Stimulated activated CD4-positive, alpha-beta T cell treated with anti-CD3 and anti-CD28 coated beads, Interleukin-12 subunit alpha, Interleukin-12 subunit beta, amount 100 ng/mL, for 24 hours (primary cell): ENCODE results near the gene SNRPN.
"Not testable (repeated sequence)": the region's sequence is repeated elsewhere in the genome, so short reads cannot be mapped to it uniquely, and the experiment has no call there.

Experiments
- DNase-seq, 2 experiments: peaks; one replicate each; pipeline ENCODE4 v3.0.0-alpha.2; 2020; ENCODE audit warnings: low read depth in 2 of 2

The SNRPN gene

DNA sequence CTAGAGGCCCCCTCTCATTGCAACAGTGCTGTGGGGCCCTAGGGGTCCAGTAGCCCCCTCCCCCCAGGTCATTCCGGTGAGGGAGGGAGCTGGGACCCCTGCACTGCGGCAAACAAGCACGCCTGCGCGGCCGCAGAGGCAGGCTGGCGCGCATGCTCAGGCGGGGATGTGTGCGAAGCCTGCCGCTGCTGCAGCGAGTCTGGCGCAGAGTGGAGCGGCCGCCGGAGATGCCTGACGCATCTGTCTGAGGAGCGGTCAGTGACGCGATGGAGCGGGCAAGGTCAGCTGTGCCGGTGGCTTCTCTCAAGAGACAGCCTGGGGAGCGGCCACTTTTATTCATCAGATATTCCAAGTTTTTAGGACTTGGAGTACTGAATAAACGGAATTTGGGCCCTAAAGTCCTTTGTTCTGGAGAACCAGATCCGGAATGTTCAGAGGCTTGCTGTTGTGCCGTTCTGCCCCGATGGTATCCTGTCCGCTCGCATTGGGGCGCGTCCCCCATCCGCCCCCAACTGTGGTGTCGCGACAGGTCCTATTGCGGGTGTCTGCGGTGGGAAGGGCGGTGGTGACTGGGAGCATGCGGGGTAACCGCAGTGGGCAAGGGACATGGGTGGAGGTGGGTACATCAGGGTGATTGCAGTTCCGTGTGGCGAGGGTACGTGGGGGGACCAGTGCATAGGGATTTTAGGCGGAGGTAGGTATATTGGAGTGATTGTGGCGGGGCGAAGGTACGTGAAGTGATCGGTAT lies at the start of gene SNRPN, which contains the start of gene SNURF:
SNRPN (plus strand) TSS at position 205 of the 748 bp plus-strand sequence. CDS start 19,467 bp downstream, outside the sequence.
SNURF (plus strand) TSS at position 205 of the 748 bp plus-strand sequence; CDS start at position 267, 62 bp downstream.
- peak; percentile 36 to 50 for DNase-seq

DNA sequence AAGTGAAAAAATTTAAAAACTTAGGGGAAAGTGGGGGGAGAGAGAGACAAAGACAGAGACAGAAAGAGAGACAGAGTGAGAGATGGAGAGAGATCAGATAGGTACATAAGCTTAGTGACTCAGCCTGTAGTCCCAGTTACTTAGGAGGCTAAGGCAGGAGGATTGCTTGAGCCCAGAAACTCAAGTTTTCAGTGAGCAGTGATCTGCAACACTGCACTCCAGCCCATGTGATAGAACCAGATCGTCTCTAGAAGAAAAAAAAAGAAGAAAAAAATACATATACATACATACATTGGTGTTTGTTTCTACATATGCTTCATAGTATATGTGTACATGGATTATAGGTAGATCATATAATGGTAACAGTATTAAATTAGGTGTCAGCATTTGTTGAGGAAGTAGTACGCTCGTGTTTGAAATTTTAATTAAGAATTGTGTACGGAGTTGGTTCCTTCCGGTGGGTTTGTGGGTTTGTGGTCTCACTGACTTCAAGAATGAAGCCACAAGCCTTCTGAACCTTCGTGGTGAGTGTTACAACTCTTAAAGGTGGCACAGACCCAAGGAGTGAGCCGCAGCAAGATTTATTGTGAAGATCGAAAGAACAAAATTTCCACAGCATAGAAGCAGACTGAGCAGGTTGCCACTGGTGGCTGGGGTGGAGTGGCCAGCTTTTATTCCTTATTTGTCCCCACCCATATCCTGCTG lies 38.3 kb upstream of the SNRPN start:
- no peak for DNase-seq

DNA sequence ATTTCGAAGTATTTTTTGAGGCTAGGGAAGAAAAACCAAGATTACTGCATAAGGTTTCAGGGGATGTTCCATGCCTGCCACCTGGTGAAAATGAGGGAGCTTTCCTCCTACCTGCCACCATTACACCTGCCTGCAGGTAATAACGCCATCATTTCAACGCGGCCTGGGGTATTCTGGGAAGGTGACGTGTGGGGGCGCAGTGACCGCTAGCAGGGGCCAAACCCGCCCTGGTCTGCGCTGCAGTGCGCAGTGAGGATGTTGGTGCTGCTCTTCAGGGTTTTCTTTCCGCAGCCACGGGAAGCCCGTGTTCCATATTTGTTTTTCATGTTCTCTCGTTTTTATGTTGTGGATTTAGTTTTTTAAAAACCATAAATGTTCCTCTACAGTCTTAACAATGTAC lies 37.4 kb upstream of the SNRPN start:
- DNase-seq: no peak

- no peak for DNase-seq
Measured at GRCh38 chr15:24919446-24919845, 35.3 kb upstream of the SNRPN start.

DNA sequence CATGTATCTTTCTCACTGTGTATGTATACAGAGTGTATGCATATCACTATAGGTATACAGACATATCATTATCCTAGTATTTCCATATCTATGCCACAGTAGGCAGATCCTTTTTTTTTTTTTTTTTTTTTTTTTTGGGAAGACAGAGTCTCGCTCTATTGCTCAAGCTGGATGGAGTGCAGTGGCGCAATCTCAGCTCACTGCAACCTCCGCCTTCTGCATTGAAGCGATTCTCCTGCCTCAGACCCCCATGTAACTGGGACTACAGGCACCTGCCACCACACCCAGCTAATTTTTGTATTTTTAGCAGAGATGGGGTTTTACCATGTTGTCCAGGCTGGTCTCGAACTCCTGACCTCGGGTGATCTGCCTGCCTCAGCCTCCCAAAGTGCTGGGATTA lies 32.0 kb upstream of the SNRPN start:
- not testable (repeated sequence) for DNase-seq

GRCh38 chr15:24924153-24924552 lies 30.6 kb upstream of the SNRPN start:
- no peak for DNase-seq

GRCh38 chr15:24924621-24925020 lies 30.2 kb upstream of the SNRPN start:
- DNase-seq: no peak

DNA sequence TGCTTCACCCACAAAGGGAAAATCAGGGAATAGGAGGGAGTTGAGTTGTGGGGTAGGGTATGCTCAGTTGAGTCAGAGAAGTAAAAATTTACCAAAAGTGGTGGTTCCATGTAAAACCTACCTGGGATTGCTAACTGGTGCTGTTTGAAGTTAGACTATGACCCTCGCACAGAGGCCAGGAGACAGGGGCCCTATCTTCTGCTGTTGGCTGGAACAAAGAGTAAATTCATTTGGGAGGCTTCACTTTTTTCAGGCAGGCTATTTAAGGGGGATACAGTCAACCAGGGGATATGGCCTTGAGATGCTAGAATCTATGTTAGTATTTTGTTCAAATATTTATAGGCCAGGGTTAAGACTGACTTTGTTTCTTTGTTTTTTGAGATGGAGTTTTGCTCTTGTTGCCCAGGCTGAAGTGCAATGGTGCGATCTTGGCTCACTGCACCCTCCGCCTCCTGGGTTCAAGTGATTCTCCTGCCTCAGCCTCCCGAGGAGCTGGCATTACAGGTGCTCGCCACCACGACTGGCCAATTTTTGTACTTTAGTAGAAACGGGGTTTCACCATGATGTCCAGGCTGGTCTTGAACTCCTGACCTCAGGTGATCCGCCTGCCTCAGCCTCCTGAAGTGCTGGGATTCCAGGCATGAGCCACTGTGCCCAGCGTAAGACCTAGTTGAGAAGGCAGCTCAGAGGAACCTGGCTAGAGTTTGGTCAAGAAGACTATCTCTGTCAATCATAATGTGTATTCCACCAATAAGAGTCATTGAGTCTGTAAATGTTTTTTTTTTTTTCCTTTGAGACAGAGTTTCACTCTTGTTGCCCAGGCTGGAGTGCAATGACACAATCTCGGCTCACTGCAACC lies 22.7 kb upstream of the SNRPN start:
- not testable (repeated sequence) for DNase-seq

GRCh38 chr15:24933716-24934115 lies 21.1 kb upstream of the SNRPN start:
- DNase-seq: no peak

DNA sequence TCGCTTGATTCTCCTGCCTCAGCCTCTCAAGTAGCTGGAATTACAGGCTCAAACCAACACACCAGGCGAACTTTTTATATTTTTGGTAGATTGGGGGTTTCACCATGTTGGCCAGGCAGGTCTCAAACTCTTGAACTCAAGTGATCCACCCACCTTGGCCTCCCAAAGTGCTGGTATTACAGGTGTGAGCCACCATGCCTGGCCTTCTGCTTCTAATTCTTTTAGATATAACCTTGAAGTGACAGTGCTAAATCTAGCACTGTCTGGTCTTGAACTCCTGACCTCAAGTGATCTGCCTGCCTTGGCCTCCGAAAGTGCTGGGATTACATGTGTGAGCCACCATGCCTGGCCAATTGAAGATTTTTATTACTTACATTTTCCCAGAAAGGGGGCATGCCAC lies 16.6 kb upstream of the SNRPN start:
- DNase-seq: not testable (repeated sequence)

GRCh38 chr15:24940236-24940635 lies 14.6 kb upstream of the SNRPN start:
- DNase-seq: no peak

- no peak for DNase-seq
Measured at GRCh38 chr15:24943361-24943760, 11.4 kb upstream of the SNRPN start.

GRCh38 chr15:24944954-24945353 lies 9.8 kb upstream of the SNRPN start:
- no peak for DNase-seq

- DNase-seq: no peak
Measured at GRCh38 chr15:24945711-24946110, 9.1 kb upstream of the SNRPN start.

DNA sequence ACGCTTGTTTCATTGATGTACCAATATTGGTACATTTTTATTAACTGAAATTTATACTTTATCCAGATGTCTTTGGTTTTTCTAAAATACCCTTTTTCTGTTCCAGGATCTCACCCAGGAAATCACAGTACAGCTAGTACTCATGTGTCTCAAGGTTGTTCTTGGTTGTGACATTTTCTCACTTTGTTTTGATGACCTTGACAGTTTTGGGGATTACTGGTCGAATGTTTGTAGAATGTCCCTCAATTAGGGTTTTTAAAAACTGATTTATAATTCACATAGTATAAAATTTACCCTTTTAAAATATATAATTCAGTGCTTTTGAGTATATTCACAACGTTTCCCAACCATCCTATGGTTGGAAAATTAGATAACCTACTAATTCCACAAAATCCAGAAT lies 6.3 kb upstream of the SNRPN start:
- no peak for DNase-seq

- peak in 1 of 2 experiments; percentile 1 for DNase-seq
Measured at GRCh38 chr15:24955531-24955921, 739 bp downstream of the SNRPN start.

DNA sequence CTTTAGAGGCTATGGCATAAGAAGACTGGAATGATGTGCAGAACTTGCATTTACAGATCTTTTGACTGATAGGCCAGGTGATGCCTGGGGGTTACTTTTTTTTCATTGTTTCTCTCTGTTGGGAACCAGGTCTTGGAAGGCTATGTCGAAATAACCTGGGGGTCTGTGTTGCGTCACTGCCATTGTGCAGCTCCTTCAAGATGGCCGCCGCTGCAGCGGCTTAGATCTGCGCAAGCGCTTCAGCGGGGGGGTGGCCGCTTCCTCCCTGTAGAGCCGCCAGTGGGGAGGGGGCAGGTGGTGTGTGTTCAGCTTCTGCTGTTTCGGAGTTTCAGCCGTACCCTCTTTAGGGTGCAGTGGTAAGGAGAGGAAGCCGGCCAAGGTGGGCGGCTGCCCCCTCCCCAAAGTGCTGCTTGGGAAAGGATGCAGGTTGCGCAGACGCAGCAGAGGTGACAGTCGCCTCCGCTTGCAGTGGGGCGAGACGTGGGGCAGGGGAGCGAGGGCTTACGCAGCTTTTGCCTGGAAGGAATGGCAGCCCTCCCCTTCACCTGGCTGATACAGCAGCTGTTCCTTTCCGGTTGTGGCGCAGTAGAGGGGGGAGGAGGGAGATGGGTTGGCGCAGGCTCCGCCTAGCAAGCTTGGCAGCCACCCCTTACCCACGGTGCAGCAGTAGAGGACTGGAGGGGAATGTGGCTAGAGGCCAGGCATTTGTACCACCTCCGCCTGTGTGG lies 1.5 kb downstream of the SNRPN start:
- DNase-seq: peak; percentile 50 to 59

GRCh38 chr15:24957691-24958090 lies 2.9 kb downstream of the SNRPN start:
- no peak for DNase-seq

DNA sequence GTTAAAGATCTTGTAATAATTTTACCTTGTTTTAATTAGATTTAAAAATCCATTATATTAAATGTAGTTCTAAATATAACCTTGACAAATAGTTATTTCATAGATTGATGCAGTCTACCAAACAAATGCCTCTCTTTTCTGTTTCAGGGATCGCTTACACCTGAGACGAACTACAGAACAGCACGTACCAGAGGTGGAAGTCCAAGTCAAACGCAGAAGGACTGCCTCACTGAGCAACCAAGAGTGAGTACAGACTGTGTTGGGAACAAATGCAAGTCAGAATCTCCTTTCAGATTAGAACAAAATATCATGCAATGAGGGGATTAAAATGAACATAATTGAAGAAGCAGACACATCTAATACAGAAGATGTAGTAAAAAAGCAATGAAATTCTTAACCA lies 7.2 kb downstream of the SNRPN start:
- DNase-seq: no peak

DNA sequence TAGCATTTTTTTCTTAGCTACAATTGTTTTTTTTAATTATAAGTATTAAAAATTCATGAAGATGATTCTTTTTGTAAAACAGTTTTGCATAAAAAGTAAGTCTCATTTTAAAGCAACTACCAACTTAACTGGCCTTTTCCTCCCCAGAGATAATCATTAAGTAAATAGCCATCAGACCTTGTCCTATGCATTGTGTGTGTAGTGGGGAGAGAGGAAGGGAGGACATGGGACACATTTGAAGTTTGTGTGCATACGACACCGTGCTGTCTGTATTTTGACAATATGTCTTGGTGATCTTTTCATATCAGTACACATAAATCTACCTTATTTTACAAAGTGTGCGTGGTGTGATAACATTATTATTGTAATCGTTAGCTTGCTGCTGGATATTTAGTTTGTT lies 8.1 kb downstream of the SNRPN start:
- no peak for DNase-seq

- no peak for DNase-seq
Measured at GRCh38 chr15:24966364-24967103, 11.7 kb downstream of the SNRPN start.
